Left ventricle myocardium superior (tissue), 1 donor: ENCODE data around the gene CYBRD1. TPM values are rescaled to one million over a fixed set of nuclear protein-coding genes. Genes with fewer than 3 reads are reported as not detected.
"Not testable (repeated sequence)": the region's sequence is repeated elsewhere in the genome, so short reads cannot be mapped to it uniquely, and the experiment has no call there.

Source experiments
- ATAC-seq: fragments of 200-7000 bp; cut with Tn5 transposase; one replicate; pipeline ENCODE4 v1.9.1; 2020; ENCODE audit warnings: mild to moderate bottlenecking, moderate library complexity
- DNase-seq: peaks from one replicate; pipeline ENCODE4 v3.0.0-alpha.2; 2020
- intact Hi-C: fragments of 100-400 bp; cut with micrococcal nuclease; formaldehyde crosslinking; loops from one replicate; pipeline ENCODE4 v1.11.0; 2022
- long read RNA-seq: library from polyadenylated mRNA; unstranded; transcript quantifications from one replicate; pipeline ENCODE4 v2.0.0, GENCODE V29; 2021
- total RNA-seq: library from RNA; stranded (reverse); fragmentation: NEBNext Ultra II Directional; extraction: Animal tissue kit (Norgen Biotek cat#: 25700); gene quantifications from one replicate; pipeline ENCODE4 v1.2.1, GENCODE V29; 2021
- donor health status: DM: no; HTN: yes; CAD: no; lungs with severe emphysema.

The CYBRD1 gene, protein sequence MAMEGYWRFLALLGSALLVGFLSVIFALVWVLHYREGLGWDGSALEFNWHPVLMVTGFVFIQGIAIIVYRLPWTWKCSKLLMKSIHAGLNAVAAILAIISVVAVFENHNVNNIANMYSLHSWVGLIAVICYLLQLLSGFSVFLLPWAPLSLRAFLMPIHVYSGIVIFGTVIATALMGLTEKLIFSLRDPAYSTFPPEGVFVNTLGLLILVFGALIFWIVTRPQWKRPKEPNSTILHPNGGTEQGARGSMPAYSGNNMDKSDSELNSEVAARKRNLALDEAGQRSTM
- total RNA-seq, result 55.0 TPM
- long read RNA-seq, full-length matches to known transcripts, result 28 of 36 reads
- long read RNA-seq, partial matches to known transcripts, result 2 of 36 reads
- long read RNA-seq, other reads (novel, unspliced or antisense), result 6 of 36 reads

GRCh38 chr2:171522052-171522787, at the start of gene CYBRD1:
CYBRD1 (plus strand) TSS chr2:171522474; CDS start chr2:171522546, 72 bp downstream.
- peak; percentile 92 for DNase-seq
- intact Hi-C loops, result loop anchor here (10.0 kb wide), 1 partner anchor 87 kb away; the partner anchor contains the start of genes DCAF17 and METTL8
- peak; percentile 88 for ATAC-seq

DNA sequence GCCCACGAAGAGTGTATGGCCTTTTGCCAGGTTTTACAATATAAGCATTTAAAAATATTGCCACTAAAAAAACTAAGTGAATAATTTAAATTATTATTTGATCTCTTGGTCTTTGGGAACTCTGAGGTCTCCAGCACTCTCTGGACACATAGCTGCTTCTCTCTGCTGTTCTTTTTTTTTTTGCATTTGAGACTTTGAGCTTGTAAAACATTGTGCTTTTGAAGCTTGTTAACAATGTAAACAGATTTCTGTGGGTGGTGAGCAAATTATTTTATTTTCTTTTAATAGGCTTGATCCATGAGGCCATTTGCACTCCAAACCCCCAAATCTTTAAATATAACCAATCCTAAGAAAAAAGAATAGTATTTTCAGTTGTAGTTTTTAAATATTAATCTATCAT, 46.3 kb upstream of the CYBRD1 start:
- ATAC-seq, result no peak
- DNase-seq, result no peak
- intact Hi-C loops, result no loop called here

GRCh38 chr2:171478345-171478744, 43.9 kb upstream of the CYBRD1 start:
- intact Hi-C loops, result no loop called here
- ATAC-seq (no peak), DNase-seq (no peak)

- ATAC-seq, result no peak
- no peak for DNase-seq
Measured at GRCh38 chr2:171479154-171479814, 43.0 kb upstream of the CYBRD1 start.

GRCh38 chr2:171480908-171481307, 41.4 kb upstream of the CYBRD1 start:
- ATAC-seq (no peak), DNase-seq (no peak)
- intact Hi-C loops, result no loop called here

More at GRCh38 chr2:171479154-171479814, 43.0 kb upstream of the CYBRD1 start:
- intact Hi-C loops, result no loop called here

DNA sequence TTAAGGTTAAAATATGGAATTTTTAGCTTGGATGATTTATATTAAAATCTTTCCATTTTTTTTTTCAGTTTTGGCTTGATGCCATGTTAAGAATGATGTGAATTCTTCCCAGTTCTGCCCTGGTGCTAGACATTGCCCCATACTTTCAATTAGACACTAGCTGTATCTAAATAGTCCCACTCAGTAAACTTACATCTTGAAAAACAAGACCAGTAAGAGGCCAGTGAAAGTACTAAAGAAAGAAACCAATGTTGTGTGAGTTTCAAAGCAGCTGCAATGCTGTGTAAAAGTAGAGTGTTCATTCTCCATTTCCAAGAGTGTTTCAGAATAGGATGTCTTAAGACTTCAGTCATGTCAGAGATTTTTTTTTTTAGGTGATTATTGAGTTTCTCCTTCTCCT, 40.0 kb upstream of the CYBRD1 start:
- intact Hi-C loops, result no loop called here
- ATAC-seq (no peak), DNase-seq (no peak)

- DNase-seq, result no peak
- no peak for ATAC-seq
- intact Hi-C loops, result no loop called here
Measured at GRCh38 chr2:171482877-171483276, 39.4 kb upstream of the CYBRD1 start.

GRCh38 chr2:171483793-171484192, 38.5 kb upstream of the CYBRD1 start:
- intact Hi-C loops, result no loop called here
- no peak for ATAC-seq
- DNase-seq, result no peak

DNA sequence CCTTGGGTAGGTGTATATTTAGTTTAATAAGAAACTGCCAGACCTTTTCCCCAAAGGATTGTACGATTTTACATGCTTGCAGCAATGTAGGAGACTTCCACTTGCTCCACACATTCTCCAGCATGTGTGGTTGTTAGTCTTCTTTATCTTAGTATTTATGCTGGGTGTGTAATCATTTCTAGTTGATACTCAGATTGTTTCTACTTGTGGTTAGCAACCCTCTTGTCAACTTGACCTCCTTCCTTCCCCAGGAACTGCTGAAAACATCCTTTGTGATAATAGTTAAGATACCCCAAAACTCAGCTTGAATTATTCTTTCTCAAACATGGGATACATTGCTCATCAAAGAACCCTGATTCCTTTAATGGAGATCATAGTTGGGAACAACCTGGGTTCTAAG, 37.2 kb upstream of the CYBRD1 start:
- intact Hi-C loops, result no loop called here
- no peak for ATAC-seq
- DNase-seq, result no peak

GRCh38 chr2:171487201-171487600, 35.1 kb upstream of the CYBRD1 start:
- no peak for DNase-seq
- intact Hi-C loops, result no loop called here
- no peak for ATAC-seq

DNA sequence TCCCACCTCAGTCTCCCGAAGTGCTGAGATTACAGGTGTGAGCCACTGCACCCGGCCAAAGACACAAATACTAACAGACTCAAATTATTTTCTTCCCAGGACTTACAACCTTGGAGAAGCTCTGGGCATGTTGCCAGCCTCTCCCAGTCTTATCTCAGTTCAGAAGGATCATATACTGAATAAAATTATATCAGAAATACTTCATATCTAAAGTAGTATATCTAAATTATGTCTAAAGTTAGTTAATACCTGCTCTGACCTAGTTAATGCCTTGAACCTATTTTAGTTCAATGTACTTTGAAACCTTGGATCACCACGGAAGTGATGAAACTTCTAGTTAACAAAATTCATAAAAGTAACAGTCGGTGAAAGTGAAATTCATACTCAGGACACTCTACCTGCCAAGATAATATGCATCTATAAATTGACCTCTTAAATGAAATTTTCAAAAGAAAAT, 34.4 kb upstream of the CYBRD1 start:
- no peak for DNase-seq
- ATAC-seq, result no peak
- intact Hi-C loops, result no loop called here

DNA sequence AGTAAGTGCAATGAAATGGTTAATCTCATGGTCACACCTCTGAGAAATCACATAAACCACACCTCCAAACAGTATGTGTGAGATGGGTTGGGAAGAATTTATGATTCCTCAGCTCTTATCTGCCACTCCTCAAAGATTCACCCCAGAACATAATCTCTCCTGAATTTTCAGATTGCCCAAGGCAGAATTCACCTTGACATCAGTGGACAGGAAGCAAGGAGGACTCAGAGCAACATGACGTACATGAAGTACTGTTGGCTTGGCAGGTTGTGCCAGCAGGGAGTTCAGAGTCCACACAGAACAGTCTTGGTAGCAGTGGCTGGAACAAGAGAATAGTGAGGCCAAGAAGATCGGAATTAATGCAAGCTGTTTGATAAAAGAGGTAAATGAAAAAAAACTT, 31.7 kb upstream of the CYBRD1 start:
- intact Hi-C loops, result no loop called here
- DNase-seq, result no peak
- ATAC-seq, result no peak

DNA sequence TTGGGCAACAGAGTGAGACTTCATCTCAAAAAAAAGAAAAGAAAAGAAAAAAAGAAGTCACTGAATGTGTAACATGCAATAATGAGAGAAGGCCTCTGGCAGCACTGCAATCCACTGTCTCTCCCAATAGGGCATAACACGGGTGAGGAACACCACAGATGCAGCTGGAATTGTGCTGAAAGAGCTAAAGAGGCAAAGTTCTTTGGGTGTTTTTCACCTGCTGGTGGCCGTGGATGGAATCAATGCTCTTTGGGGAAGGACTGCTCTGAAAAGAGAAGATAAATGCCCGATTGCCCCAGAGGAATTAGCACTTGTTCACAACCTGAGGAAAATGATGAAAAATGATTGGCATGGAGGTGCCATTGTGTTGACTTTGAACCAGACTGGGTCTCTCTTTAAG, 31.0 kb upstream of the CYBRD1 start:
- intact Hi-C loops, result no loop called here
- no peak for DNase-seq
- no peak for ATAC-seq

GRCh38 chr2:171492664-171493063, 29.6 kb upstream of the CYBRD1 start:
- intact Hi-C loops, result no loop called here
- ATAC-seq (no peak), DNase-seq (no peak)

DNA sequence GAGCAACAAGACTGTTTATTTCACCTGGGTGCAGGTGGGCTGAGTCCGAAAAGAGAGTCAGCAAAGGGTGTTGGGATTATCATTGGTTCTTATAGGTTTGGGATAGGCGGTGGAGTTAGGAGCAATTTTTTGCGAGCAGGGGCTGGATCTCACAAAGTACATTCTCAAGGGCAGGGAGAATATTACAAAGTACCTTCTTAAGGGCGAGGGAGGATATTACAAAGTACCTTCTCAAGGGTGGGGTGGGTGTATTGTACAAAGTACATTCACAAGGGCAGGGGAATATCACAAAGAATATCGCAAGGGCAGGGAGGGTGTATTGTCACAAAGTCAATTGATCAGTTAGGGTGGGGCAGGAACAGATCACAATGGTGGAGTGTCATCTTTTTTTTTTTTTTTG, 24.6 kb upstream of the CYBRD1 start:
- ATAC-seq, DNase-seq, intact Hi-C loops: not testable (repeated sequence)

GRCh38 chr2:171505374-171505773, 16.9 kb upstream of the CYBRD1 start:
- DNase-seq, result no peak
- intact Hi-C loops, result no loop called here
- no peak for ATAC-seq

GRCh38 chr2:171509945-171510731, 12.1 kb upstream of the CYBRD1 start:
- DNase-seq (no peak), ATAC-seq (no peak)
- intact Hi-C loops, result no loop called here

DNA sequence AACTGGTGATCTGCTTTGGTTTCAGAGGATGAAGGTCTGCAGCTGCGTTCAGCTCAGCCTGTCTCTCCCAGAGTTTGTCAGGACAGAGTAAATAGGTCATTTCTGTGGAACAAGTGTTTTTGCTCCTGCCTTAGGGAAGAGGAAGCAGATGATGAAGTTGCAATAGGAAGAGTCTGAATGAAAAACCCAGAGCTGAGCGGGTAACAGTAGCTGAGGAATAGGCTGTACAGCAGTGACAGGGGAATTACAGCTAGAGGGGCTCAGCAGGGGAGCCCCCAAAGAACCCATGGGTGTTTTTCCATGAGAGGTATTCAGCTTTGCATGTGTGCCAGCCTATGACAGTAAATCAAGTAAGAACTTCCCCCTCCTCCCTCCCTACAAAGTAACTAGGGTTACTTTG, 10.3 kb upstream of the CYBRD1 start:
- intact Hi-C loops, result no loop called here
- DNase-seq (no peak), ATAC-seq (no peak)

- DNase-seq (no peak), ATAC-seq (no peak)
- intact Hi-C loops, result no loop called here
Measured at GRCh38 chr2:171512683-171513195, 9.5 kb upstream of the CYBRD1 start.
